Erythroblast (primary cell): Measurements from ENCODE around the gene RSPRY1.

Source experiments
- GATA1 ChIP-seq: IDR thresholded peaks from 2 replicates; pipeline ENCODE4 v1.6.1; 2011; ENCODE audit warnings: low read depth, mild to moderate bottlenecking, control low read depth, low read length, moderate library complexity
- POLR2A ChIP-seq: IDR thresholded peaks from 2 replicates; pipeline ENCODE4 v1.6.1; 2011; ENCODE audit warnings: mild to moderate bottlenecking, low read length

- TF ChIP-seq POLR2A, result no peak
- TF ChIP-seq GATA1, result no peak
These were observed 75.7 kb downstream of the RSPRY1 start for GRCh38 chr16:57261806-57262205.
